Epidermal melanocyte (primary cell): ENCODE data around the gene DENND11.
"Not testable (repeated sequence)": the region's sequence is repeated elsewhere in the genome, so short reads cannot be mapped to it uniquely, and the experiment has no call there.

Experiments used
- DNase-seq: peaks from one replicate; pipeline ENCODE4 v3.0.0; 2011; ENCODE audit warnings: low spot score; ENCODE audit not compliant: insufficient read length

DENND11 gene

GRCh38 chr7:141708351-141708750 is 6.4 kb upstream of the DENND11 start, which contains the start of gene WEE2:
TSS of gene WEE2 (plus strand) at chr7:141708353. CDS start at chr7:141708759, 406 bp downstream.
- DNase-seq, result no peak

- DNase-seq, result no peak
Measured at GRCh38 chr7:141706239-141707064, 4.5 kb upstream of the DENND11 start.

GRCh38 chr7:141704741-141705140 is 2.8 kb upstream of the DENND11 start:
- DNase-seq, result no peak

- DNase-seq, result no peak
Measured at GRCh38 chr7:141704112-141704511, 2.1 kb upstream of the DENND11 start.

GRCh38 chr7:141702892-141703291 is 926 bp upstream of the DENND11 start:
- DNase-seq, result no peak

- no peak for DNase-seq
Measured at GRCh38 chr7:141701489-141702046, 398 bp downstream of the DENND11 start.

GRCh38 chr7:141700848-141701371 is 1.1 kb downstream of the DENND11 start:
- no peak for DNase-seq

GRCh38 chr7:141700296-141700847 is 1.6 kb downstream of the DENND11 start:
- no peak for DNase-seq

GRCh38 chr7:141699860-141700259 is 2.1 kb downstream of the DENND11 start:
- DNase-seq, result no peak

- no peak for DNase-seq
Measured at GRCh38 chr7:141698247-141699015, 3.5 kb downstream of the DENND11 start.

GRCh38 chr7:141697211-141697871 is 4.6 kb downstream of the DENND11 start:
- no peak for DNase-seq

GRCh38 chr7:141696348-141696747 is 5.6 kb downstream of the DENND11 start:
- DNase-seq, result no peak

GRCh38 chr7:141695803-141696289 is 6.1 kb downstream of the DENND11 start:
- no peak for DNase-seq

- DNase-seq, result no peak
Measured at GRCh38 chr7:141693082-141693481, 8.9 kb downstream of the DENND11 start.

- DNase-seq, result no peak
Measured at GRCh38 chr7:141691961-141692360, 10.0 kb downstream of the DENND11 start.

GRCh38 chr7:141691540-141691939 is 10.4 kb downstream of the DENND11 start:
- no peak for DNase-seq

GRCh38 chr7:141689072-141689825 is 12.7 kb downstream of the DENND11 start:
- DNase-seq, result not testable (repeated sequence)

GRCh38 chr7:141688043-141688442 is 13.9 kb downstream of the DENND11 start:
- DNase-seq, result no peak

- no peak for DNase-seq
Measured at GRCh38 chr7:141686670-141687069, 15.3 kb downstream of the DENND11 start.

- no peak for DNase-seq
Measured at GRCh38 chr7:141686074-141686473, 15.9 kb downstream of the DENND11 start.
